Measurements from ENCODE around the gene ITGA11. TPM values are rescaled to one million over a fixed set of nuclear protein-coding genes. Genes with fewer than 3 reads are reported as not detected.

The ITGA11 gene
- total RNA-seq, 4 donors from 2014 or later = 0.48 to 10.6 (median 2.6) TPM

- no peak for ATAC-seq (ENCODE audit: low FRiP score)
- DNase-seq (ENCODE audit: low spot score) = no peak
- TF ChIP-seq, protein P1, sequence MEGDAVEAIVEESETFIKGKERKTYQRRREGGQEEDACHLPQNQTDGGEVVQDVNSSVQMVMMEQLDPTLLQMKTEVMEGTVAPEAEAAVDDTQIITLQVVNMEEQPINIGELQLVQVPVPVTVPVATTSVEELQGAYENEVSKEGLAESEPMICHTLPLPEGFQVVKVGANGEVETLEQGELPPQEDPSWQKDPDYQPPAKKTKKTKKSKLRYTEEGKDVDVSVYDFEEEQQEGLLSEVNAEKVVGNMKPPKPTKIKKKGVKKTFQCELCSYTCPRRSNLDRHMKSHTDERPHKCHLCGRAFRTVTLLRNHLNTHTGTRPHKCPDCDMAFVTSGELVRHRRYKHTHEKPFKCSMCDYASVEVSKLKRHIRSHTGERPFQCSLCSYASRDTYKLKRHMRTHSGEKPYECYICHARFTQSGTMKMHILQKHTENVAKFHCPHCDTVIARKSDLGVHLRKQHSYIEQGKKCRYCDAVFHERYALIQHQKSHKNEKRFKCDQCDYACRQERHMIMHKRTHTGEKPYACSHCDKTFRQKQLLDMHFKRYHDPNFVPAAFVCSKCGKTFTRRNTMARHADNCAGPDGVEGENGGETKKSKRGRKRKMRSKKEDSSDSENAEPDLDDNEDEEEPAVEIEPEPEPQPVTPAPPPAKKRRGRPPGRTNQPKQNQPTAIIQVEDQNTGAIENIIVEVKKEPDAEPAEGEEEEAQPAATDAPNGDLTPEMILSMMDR (IDR thresholded peaks at IDR 0.05) = no peak
Observed at GRCh38 chr15:68286256-68286655, 145.7 kb downstream of the ITGA11 start.

- no peak for DNase-seq (ENCODE audit: low spot score)
- ATAC-seq (ENCODE audit: low FRiP score) = no peak
- TF ChIP-seq, protein P1 (IDR thresholded peaks at IDR 0.05) = no peak
Observed at GRCh38 chr15:68285259-68285980, 146.5 kb downstream of the ITGA11 start.

DNA sequence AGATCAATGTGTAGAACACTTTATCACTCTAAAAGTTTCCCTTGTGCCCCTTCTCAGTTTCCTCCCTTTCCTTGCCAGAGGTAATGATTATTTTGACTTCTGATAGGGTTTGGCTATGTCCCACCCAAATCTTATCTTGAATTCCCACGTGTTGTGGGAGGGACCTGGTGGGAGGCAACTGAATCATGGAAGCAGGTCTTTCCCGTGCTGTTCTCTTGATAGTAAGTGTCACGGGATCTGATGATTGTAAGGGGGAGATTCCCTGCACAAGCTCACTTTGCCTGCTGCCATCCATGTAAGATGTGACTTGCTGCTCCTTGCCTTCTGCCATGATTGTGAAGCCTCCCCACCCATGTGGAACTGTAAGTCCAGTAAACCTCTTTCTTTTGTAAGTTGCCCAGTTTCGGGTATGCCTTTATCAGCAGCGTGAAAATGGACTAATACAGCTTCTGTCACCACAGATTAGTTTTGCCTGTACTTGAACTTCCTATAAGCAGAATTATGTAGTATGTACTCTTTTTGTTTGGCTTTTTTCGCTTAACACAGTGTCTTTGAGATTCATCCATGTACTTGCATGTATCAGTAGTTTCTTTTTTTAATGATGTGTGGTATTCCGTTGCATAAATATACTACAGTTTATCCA, 147.2 kb downstream of the ITGA11 start:
- TF ChIP-seq, protein P1 (IDR thresholded peaks at IDR 0.05) = no peak
- ATAC-seq (ENCODE audit: low FRiP score) = no peak
- no peak for DNase-seq (ENCODE audit: low spot score)

DNA sequence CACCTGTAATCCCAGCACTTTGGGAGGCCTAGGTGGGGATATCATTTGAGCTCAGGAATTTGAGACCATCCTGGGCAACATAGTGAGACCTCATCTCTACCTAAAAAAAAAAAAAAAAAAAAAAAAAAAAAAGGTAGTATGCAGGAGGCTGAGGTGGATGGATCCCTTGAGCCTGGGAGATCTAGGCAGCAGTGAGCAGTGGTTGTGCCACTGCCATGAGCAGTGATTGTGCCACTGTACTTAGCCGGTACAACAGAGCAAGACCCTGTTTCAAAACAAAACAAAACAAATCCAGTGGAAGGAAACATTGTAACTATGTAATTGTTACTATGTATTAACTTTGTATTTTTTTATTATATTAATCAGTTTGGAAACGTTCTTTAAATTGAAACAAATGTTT, 148.6 kb downstream of the ITGA11 start:
- TF ChIP-seq, protein P1 (IDR thresholded peaks at IDR 0.05) = no peak
- DNase-seq (ENCODE audit: low spot score) (no peak), ATAC-seq (ENCODE audit: low FRiP score) (no peak)

- TF ChIP-seq, protein P1 (IDR thresholded peaks at IDR 0.05) = no peak
- no peak for DNase-seq (ENCODE audit: low spot score)
- ATAC-seq (ENCODE audit: low FRiP score) = no peak
Observed at GRCh38 chr15:68281008-68281407, 151.0 kb downstream of the ITGA11 start.

DNA sequence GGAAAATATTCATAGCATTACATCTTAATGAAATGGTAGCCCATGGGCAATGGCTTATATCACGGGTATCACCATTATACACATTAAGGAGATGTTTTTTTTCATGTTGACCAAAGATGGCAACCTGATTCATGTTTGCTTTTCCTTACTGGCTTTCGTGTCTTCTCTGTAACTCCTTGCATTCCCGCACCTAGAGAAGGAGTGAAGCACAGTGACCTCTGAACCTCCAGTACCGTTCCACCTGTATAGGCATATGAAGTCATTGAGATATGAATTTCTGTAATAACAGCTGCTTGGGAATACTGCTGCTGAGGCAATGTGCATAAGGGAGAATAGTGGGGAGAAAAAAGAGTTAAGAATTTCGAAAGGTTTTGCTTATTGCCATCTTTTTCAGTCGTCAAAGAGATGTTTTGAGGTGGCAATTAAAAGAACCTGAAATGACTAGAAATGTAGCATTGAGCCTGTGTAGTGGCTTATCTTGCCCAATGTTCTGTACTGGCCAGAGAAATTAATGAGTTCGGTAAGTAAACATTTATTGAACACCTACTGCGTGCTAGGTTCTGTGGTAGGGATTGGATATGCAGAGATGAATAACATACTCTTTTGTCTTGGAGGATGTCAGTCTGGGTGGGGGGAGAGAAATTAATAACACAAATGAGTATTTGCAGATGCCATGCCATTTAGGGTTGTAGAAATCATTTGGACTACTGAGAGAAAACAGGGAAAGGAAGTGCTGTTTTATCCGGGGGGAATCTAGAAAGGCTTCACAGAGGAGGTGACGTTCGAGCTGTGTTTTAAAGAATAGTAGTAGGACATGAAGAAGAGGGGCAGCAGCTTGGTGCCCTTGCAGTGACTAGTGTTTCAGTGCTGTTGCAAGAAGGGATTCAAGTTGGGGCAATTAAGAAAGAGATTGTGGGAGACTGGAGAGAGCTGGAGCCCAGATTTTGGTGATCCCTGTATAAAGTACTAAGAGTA, 151.9 kb downstream of the ITGA11 start:
- TF ChIP-seq, protein P1 (IDR thresholded peaks at IDR 0.05) = no peak
- no peak for ATAC-seq (ENCODE audit: low FRiP score)
- DNase-seq (ENCODE audit: low spot score) = no peak

All from omental fat pad (tissue), 4 donors.